K562 (cell line): ENCODE data around the gene TRPC1. TPM values are rescaled to one million over a fixed set of nuclear protein-coding genes. Genes with fewer than 3 reads are reported as not detected.

Experiments used
- ARID3A ChIP-seq: IDR thresholded peaks from 2 replicates; pipeline ENCODE4 v1.6.1; 2012; ENCODE audit warnings: low read depth, low read length, improper control_type of control experiment, borderline replicate concordance
- FOXO4 ChIP-seq: fragments of 450-650 bp; formaldehyde crosslinking; IDR thresholded peaks from 2 replicates; pipeline ENCODE4 v1.4.0; 2020; ENCODE audit warnings: mild to moderate bottlenecking, moderate library complexity
- FOXP4 ChIP-seq: sonication (generic); formaldehyde crosslinking; IDR thresholded peaks from 2 replicates; pipeline ENCODE4 v1.8.0; 2022; ENCODE audit warnings: mild to moderate bottlenecking, missing genetic modification reagents, borderline replicate concordance
- KLF10 ChIP-seq: fragments of 250-450 bp; sonication (Bioruptor Pico); IDR thresholded peaks from 2 replicates; pipeline ENCODE4 v1.6.1; 2021; ENCODE audit warnings: matching md5 sums
- NFIC ChIP-seq: fragments of 450-650 bp; IDR thresholded peaks from 2 replicates; pipeline ENCODE4 v1.6.1; 2017; ENCODE audit warnings: mild to moderate bottlenecking, inconsistent platforms
- PHF8 ChIP-seq: fragments of 200-600 bp; sonication (generic); IDR thresholded peaks from 2 replicates; pipeline ENCODE4 v1.6.1; 2012; ENCODE audit warnings: mixed run types, mild to moderate bottlenecking, inconsistent platforms, low read length, moderate library complexity, borderline replicate concordance
- PML ChIP-seq: IDR thresholded peaks from 2 replicates; pipeline ENCODE4 v1.6.1; 2012; ENCODE audit warnings: low read length, inconsistent platforms
- RERE ChIP-seq: sonication (generic); formaldehyde crosslinking; IDR thresholded peaks from 2 replicates; pipeline ENCODE4 v1.8.0; 2023; ENCODE audit warnings: missing genetic modification reagents, mild to moderate bottlenecking, borderline replicate concordance
- SUPT5H ChIP-seq: fragments of 450-650 bp; IDR thresholded peaks from 2 replicates; pipeline ENCODE4 v1.6.1; 2016
- TRIM25 ChIP-seq: fragments of 450-650 bp; IDR thresholded peaks from 2 replicates; pipeline ENCODE4 v1.7.0; 2016; ENCODE audit warnings: borderline replicate concordance
- ZBTB7A ChIP-seq: IDR thresholded peaks from 2 replicates; pipeline ENCODE4 v1.6.1; 2011; ENCODE audit warnings: low read depth, mild to moderate bottlenecking, low read length, moderate library complexity, borderline replicate concordance; ENCODE audit not compliant: control insufficient read depth
- ZNF395 ChIP-seq: fragments of 200-800 bp; sonication (Bioruptor generic); IDR thresholded peaks from 2 replicates; pipeline ENCODE4 v1.6.1; 2017; ENCODE audit warnings: missing genetic modification characterization, missing compliant biosample characterization
- polyA plus RNA-seq, 8 experiments: library from polyadenylated mRNA; depleted of rRNA in 4 of 8; stranded (reverse) in 5 of 8; unstranded in 3 of 8; fragments of >200 nt; fragmentation: Nextera tagmentation in 2 of 8; fragmentation: Illumina TruSeq in 1 of 8; extraction: Ambion mirVana in 2 of 8; extraction: Trizol in 1 of 8; gene quantifications; 2 replicates each; pipeline versions ENCODE4 v1.2.1 to v1.2.3, GENCODE V29; 2011 to 2014; ENCODE audit warnings: inconsistent platforms in 1 of 8, missing spikeins in 1 of 8
- total RNA-seq, 7 experiments: library from RNA; depleted of rRNA in 6 of 7; stranded (reverse); fragments of >200 nt in 6 of 7; fragmentation: Illumina TruSeq in 2 of 7; extraction: Trizol in 2 of 7; gene quantifications; 2 replicates each; pipeline versions ENCODE4 v1.2.1 to v1.2.3, GENCODE V29; 2011 to 2021; ENCODE audit warnings: low replicate concordance in 1 of 7

The TRPC1 gene
- total and polyA plus RNA-seq, 9 of the 15 experiments (the other 6 are each of a cell fraction or from before 2014, with no cell fraction given), result 1.4 to 6.5 (median 3.0) TPM

GRCh38 chr3:142724682-142725356, 985 bp downstream of the TRPC1 start (continued):
- no peak for TF ChIP-seq ZNF395 (CRISPR knock-in tag)
- peak; percentile 52 for TF ChIP-seq SUPT5H
- no peak for TF ChIP-seq ARID3A
- 0 out of 2 replicates have a peak, but pooled peaks have one; percentile 12 for TF ChIP-seq NFIC
- TF ChIP-seq PHF8, result no peak; the same call in 1 of the 2 replicates
- TF ChIP-seq FOXP4 (CRISPR knock-in tag), result 0 out of 2 replicates have a peak, but pooled peaks have one; percentile 25
- no peak for TF ChIP-seq TRIM25
- peak; percentile 57; the same call in 1 of the 2 replicates for TF ChIP-seq ZBTB7A
- TF ChIP-seq KLF10 (CRISPR knock-in tag), result no peak
- no peak for TF ChIP-seq RERE (CRISPR knock-in tag)
- no peak for TF ChIP-seq FOXO4 (CRISPR knock-in tag)
- no peak for TF ChIP-seq PML
